Brain pericyte (primary cell): ENCODE results near the gene PLXDC2.

Source experiments
- DNase-seq: peaks from one replicate; pipeline ENCODE4 v3.0.0-alpha.2; 2012; ENCODE audit warnings: low read depth, low spot score

Gene PLXDC2

DNA sequence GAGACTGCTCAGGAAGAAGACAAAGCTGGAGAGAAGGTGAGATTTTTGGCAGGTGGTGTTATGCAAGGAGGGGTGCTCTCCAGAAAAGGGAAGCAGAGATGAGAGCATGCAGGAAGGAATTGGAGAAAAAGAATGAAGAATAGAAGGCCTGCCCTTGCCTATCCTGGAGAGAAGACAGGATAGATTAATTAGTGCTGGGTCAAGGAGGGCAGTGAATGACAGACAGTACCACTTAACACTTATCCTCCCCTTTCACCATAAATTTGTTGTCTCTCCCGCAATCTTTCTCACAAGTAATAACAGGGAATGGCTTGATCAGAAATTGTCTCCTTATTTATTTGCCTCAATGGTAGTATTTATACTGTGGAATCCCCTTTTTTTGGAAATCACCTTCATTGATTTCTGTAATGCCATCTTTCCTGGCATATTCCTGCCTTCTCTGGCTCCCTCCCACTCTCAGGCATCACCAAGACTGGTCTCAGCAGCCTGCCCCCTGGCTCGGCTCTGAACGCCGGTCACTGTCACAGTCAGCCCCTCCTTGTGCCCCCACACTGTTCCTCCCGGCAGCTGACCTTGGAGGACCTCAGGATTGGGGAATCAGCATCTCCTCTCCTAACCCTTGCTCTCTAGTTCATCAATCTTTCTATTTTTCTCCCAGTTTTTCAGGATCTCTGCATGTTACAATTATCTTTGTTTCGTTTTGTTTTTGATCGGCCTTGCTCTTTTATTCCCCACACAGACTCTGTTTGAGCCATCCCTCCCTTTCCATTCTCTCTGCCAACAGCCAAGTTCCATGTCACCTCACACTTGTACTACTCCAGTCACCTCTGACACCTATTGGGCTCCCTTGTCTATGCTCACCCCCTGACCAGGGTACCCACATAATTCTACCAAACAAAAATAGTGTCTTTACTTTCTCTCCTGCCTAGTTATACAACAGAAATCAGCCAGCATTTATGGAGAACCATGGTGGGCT, 294.2 kb downstream of the PLXDC2 start:
- no peak for DNase-seq

DNA sequence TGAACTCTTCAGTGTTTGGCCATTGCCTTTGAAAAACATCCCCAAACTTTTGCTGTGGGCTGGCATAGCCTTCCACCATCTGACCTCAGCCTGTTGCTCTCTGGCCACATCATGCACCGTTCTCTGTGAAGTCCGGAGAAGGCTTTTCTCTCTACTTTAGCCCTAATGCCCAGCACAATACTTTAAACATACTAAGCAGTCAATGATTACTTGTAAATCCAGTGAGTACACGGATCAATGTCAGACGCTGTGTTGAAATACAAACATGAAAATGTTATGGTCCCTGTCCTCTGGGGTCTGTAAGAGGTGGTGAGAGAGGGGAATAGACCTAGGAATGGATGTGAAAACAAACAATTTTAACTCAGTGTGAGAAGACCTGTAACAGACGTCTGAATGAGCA, 297.9 kb downstream of the PLXDC2 start:
- DNase-seq = no peak

DNA sequence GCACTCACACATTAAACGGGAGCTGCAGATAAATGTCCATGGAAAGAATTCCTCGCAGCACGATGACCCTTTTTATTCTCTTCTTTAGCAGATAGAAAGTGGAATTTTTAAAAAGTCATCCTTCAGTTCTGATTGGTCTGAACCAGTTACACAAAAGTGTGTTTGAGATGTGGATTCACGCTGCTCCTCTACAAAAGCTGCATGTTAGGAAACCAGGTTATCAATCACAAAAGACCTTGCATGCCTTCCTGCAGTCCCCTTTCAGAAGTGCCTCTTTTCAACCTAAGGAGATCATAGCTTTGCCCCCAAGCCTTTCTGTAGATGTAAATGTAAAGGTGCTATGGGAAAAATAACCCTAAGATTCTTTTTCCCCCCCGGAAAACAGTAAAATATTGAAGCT, 299.7 kb downstream of the PLXDC2 start:
- no peak for DNase-seq

DNA sequence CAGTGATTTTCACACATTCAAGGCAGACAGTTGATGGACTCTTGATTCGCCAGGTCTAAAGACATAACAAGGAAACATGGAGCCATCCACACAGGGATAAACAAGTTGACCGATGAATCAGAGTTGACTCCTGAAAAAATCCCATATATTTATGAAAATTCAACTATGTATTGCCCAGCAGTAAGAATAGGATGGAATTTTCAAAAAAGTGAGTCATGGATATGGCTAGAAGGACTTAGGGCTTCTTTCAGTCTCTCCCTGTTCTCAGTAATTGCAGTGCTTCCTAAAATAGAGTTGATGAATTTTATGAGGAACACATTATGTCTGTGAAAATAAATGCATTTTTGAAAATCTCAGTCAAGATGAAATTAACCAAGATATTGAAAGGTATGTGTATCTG, 301.2 kb downstream of the PLXDC2 start:
- DNase-seq = no peak

DNA sequence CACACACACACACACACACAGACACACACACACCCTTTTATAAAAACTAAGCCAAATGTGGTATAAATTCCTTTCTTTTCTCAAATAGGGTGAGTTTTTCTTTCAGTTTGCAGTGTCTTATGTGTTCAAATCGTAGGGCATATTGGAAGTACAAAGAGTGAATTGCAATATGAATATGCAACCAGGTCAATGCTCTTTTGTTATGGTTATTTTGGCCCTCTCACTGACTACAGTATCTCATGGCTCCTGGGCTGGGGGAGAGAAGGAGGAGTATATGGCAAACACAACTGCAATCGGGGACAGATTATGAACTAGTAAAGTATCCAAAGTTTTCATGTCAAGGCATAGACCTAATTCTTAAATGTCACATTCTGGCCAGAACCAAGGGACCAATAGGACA, 301.9 kb downstream of the PLXDC2 start:
- no peak for DNase-seq

DNA sequence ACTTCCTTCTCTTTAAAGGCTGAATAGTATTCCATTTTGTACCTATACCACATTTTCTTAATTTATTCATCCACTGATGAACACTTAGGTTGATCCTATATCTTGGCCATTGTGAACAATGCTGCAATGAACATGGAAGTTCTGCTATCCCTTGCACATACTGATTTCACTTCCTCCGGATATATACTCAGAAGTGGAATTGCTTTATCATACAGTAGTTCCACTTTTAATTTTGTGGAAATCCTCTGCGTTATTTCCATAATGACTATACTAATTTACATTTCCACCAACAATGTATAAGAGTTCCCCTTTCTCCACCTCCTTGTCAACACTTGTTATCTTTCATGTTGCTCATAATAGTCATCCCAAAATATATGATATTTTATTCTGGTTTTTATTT, 312.6 kb downstream of the PLXDC2 start:
- no peak for DNase-seq

DNA sequence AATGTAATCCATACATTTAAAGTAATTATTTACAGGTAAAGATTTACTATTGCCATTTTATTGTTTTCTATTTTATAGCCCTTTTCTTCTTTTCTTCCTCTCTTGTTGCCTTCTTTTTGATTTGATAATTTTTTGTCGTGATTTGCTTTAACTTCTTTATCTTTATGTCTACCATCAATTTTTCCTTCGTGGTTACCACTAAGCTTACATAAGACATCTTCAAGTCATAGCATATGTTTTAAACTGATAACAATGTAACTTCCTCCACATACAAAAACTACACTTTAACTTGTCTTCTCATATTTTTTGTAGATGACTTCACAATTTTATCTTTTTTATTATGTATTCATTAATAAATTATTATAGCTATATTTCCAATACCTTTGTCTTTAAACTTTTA, 316.6 kb downstream of the PLXDC2 start:
- DNase-seq = no peak

DNA sequence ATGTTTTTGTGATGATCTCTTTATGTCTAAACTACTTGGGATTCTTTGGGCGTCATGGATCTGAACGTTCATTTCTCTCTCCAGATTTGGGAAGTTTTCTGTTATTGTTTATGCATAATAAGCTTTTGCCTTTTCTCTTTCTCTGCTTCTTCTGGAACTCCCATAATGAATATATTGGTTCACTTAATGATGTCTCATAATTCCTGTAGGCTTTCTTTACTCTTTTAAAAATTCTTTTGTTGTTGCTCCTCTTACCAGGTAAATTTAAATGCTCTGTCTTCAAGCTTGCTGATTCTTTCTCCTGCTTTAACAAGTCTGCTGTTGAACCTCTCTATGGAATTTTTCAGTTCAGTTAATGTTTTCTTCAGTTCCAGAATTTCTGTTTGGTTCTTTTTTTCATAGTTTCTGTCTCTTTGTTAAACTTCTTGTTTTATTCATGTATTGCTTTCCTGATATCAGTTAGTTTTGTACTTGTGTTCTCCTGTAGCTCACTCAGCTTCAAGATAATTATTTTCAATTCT, 317.5 kb downstream of the PLXDC2 start:
- DNase-seq = no peak

DNA sequence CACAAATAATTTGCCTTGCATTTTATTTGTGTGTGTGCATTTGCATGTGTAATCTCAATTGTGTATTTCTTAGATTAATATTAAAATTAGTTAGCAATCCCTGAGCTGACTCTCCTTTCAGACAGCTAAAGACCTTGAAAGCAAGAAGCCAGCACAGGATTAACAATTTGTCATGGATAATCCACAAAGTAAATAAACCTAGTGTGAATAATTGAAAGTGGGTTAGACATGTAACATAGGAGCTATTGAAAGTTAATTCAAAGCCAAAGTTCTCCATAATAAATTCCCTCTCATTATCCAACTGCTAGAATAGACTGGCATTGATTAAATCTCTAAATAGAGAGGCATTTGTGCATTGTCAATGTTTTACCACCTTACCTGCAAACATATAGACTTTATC, 326.1 kb downstream of the PLXDC2 start:
- no peak for DNase-seq

DNA sequence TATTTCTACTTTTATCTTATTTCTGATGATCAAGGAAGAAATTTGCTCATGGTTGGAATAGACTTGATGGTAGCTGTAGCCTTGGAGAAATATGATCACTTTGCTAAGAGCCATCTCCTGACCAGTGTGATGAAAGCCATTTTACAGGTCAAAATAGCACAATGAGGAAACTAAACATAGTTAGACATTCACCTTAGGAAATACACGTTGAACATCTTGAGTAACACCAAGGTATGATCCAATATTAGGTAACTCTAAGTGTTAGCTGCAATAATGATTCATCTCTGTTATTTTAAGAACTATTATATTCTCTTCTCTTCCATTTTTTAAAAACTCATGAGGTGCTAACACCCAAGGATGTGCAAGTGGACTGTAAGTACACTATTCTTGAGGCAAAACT, 328.0 kb downstream of the PLXDC2 start:
- DNase-seq = no peak

DNA sequence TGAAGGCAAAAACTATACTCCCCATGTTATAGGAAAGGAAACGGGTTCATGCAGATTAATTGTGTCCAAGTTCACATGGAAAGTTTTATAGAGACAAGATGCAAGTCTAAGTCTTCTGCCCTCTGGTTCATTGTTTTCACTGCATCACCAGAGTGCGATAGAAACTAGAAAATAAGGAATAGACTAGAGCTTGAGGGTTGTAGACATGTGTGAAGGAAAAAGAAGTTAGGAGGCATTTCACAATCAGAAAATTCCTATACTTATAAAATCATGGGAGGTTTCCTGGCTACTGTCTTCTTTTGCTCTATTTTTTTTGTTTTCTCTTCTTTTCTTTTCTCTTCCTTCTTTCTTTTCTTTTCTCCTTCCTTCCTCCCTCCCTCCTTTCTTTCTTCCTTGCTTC, 329.8 kb downstream of the PLXDC2 start:
- no peak for DNase-seq

DNA sequence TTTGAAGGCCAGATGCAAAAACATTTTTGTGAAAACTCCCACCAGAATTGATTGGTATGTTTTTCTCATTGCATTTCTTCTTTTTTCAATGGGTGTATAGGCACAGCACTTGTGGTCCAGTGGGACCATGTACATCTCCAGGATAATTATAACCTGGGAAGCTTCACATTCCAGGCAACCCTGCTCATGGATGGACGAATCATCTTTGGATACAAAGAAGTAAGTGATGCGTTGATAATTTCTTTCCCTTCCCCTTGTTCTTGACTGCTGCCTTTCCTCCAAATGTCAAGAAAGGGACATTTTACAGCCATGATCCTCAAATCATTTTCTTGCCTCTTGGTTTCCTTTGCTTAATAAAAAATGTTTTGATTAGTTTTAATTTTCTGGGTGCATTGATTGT, 331.5 kb downstream of the PLXDC2 start:
- no peak for DNase-seq

DNA sequence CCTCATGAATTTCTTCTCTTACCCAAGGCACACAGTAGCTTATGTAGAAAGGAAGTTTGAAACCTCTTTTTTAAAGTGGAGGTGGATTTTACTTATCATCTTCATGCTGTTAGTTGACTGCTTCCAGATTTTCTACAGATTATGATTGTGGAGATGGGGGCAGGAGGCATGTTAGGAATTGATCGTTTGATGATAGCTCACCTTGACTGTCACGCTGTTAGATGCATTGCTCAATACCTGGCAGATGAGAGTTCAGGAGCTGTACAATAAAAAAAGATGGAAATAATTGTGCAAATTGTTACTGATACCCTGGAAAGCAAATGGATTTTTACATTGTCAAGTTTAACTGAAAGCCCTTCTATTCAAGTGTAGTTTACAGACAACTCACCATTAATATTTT, 340.3 kb downstream of the PLXDC2 start:
- DNase-seq = no peak

DNA sequence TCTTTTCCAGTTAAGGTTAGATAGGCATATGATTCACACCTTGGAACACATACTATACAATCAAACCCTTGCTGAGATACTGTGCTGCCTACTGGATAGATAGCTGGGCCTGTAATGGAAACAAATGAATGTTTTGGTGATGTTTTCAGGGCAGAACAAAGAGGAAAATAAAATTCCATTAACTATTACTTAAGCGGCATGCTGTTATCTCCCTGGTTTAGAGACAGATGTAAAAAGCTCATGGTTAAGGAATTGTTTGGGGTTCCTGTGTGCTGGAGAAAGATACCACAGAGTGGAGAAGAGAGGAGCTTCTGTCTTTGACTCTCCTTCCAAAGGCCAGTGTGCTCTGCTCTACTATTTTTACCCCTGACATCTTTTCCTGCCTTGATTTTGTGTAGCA, 341.1 kb downstream of the PLXDC2 start:
- DNase-seq = no peak

DNA sequence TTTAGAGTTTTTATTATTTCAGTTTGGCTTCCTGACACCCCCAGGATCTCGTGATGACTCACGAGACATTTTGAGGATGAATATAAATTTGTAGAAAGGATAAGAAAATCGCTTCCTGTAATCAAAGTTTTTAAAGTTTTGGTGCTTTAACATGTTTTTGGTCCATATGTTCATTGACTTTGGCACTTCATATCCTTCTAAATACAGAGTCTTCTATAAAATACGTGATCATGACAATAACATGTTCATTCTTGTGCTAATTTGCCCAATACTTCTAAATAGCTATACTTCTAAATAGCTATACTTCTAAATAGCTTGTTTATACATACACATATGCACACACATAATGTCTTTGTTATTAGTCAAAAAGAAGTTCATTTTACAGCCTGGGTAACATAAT, 341.9 kb downstream of the PLXDC2 start:
- DNase-seq = no peak

DNA sequence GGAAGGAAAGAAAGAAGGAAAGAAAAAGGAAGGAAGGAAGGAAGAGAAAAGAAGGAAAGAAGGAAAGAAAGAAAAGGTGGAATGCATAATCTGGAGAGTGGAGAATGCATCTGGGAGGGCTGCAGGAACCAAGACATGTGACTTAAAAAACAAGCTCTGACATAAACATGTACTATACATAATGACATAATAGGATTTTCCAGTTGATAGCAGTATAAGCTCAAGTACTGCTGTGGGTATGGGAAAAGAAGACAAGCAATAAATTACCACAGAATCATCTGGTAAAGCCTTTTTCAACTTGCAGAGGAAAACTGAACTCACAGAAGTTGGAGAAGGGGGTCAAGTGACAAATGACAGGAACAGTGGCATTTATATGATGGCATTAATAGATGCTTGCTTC, 345.9 kb downstream of the PLXDC2 start:
- DNase-seq = no peak

DNA sequence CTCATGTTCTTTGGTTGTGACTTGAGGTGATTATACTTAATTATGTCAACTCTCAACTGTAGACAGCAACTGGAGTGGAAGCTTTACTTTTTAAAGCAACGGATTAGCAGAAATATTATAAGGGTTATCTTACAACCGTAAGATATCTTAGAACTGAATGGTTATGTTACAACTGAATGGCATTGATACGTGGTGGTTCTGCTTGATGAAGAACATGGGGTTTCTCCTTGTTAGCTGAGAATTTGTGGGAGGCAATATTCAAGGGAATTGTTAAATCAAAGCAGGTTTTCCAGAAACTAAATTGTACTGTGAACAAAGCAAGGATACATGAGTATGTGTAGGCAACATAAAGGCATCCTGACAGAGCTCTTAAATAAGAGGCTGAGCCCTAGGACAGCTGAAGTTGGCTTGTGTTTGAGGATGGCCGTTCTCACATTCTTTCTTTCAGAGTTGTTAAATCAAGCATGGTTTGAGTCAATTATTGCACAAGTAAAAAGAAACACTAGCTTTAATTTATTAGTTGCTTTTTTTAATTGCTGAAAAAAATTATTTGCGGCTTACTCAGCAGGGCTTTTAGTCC, 350.0 kb downstream of the PLXDC2 start:
- DNase-seq = no peak

DNA sequence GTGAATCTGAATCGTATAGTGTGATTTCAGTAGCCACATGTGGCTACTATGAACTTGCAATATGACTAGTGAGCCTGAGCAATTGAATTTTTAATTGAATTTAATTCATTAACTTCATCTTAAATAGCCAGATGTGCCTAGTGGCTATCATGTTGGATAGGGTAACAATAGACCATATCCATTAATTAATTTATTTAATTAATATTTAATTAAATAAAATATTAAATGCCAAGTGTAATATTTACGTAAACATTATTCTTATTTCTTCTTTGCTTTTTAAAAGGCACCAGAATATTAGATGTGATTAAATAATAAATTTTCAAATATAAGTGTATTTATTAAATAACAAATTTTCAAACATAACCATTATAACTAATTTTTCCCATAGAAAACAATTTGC, 354.4 kb downstream of the PLXDC2 start:
- no peak for DNase-seq

DNA sequence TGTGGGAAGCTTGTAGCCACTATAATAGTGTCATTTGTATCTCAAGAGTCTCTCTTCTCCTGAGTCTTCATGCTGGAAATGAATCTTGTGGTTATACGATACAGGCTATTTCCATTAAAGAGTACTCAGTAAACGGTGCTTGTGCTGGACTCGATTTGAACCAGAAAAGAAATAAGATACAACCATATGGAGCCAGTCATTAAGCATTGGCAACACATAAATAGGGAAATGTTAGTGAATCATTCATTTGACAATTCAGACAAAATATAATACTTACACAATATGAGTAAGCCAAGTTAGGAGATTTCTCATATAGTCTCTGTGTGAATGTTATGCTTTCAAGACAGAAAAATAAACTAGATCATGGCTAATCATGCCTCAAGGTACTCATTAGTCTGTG, 356.8 kb downstream of the PLXDC2 start:
- DNase-seq = no peak

DNA sequence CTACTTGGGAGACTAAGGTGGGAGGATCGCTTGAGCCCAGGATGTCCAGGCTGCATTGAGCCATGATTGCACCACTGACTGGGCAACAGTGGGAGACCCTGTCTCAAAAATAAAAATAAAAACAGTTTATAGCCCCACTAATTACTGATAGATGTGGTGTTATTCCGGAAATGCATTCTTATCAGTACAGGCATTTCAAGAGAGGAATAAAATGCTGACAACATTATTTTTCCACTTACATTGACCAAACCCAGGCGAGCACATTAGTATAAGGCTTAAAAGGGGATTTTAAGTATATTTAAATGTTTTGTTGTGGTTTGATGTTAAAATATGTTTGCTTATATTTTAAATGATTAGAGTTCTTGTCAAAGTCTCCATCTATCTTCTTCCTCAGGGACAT, 359.5 kb downstream of the PLXDC2 start:
- DNase-seq = no peak

DNA sequence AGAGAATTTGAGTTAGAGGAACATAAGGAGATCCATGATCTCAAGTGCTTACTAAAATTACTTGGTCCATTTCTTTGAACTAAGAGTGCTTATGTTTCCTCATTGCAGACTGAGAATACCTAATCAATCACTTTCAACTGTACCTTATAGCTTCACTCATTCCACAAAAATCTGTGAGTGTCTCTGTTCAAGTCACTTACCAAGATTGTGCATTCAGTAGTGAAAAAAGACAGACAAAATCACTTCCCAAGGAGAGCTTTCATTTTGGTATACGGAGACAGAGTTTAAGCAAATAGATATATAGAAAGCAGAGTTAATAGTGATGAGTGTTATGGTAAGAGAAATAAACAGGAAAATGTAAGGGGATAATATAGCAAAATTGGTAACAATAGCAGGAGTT, 364.5 kb downstream of the PLXDC2 start:
- DNase-seq = no peak

DNA sequence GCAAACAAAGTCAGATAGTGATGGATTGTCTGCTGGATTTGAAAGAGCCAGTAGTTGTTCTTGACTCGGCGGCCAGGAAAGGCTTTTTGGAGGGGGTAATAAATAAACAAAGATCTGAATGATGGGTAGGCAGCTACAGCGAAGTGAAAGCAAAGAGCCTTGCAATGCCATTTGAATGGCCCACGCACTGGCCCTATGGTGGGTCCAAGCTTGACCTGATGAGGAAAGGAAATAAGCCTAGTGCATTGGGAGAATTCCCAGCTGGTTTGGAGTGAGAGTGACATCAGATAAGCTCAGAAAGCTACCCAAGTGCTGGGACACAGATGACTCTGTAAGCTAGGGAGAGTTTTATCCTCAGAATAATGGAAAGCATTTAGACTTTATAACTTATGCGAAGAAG, 365.2 kb downstream of the PLXDC2 start:
- DNase-seq = no peak

DNA sequence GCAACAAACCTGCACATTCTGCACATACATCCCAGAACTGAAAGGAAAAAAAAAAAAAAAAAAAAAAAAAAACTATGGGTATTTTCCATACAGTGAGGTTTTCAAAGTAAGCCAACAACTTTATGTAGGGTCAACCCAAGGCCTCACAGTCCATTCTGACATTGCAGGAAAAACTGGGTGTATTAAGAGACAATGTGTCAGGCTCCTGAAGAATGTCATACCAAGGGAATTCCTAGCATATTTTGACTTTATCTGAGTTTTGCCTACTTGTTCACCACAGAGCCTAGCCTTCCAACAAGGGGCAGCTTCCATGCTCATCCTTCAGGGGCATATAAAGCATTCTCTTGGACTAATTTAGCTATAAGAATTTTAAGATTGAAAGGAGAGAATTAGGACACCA, 368.9 kb downstream of the PLXDC2 start:
- no peak for DNase-seq
